GM19023 (cell line): Measurements from ENCODE around the gene POLH.
A peak's percentile ranks its signal among the peaks of the same experiment; 100 is the strongest.
"Not testable (repeated sequence)": the region's sequence is repeated elsewhere in the genome, so short reads cannot be mapped to it uniquely, and the experiment has no call there.

Experiments used
- ATAC-seq: cut with Tn5 transposase; IDR thresholded peaks from one replicate; pipeline ENCODE4 v1.9.1; 2021; ENCODE audit warnings: mild to moderate bottlenecking, moderate library complexity; ENCODE audit not compliant: unreplicated experiment

POLH gene

GRCh38 chr6:43629505-43630300, 53.7 kb downstream of the POLH start:
- peak; percentile 59 for ATAC-seq

- ATAC-seq, result no peak
Observed at GRCh38 chr6:43630980-43631619, 55.1 kb downstream of the POLH start.

GRCh38 chr6:43633002-43633401, 57.0 kb downstream of the POLH start:
- not testable (repeated sequence) for ATAC-seq

GRCh38 chr6:43634702-43635303, 58.8 kb downstream of the POLH start:
- ATAC-seq, result no peak

- ATAC-seq, result peak; percentile 87
Observed at GRCh38 chr6:43635387-43636307, 59.7 kb downstream of the POLH start, which contains the start of gene MAD2L1BP. Gene MAD2L1BP (plus strand): TSS chr6:43635840. CDS start chr6:43635876, 36 bp downstream.

- no peak for ATAC-seq
Observed at GRCh38 chr6:43636308-43636659, 60.3 kb downstream of the POLH start.

GRCh38 chr6:43639984-43640800, 64.2 kb downstream of the POLH start:
- no peak for ATAC-seq

GRCh38 chr6:43644940-43645612, 69.1 kb downstream of the POLH start, which contains the start of gene RSPH9:
Gene RSPH9 (plus strand): TSS chr6:43645036. CDS start chr6:43645099, 63 bp downstream.
- peak; percentile 68 for ATAC-seq

- no peak for ATAC-seq
Observed at GRCh38 chr6:43645613-43645964, 69.6 kb downstream of the POLH start.

GRCh38 chr6:43647613-43648012, 71.6 kb downstream of the POLH start:
- ATAC-seq, result no peak

GRCh38 chr6:43648248-43648647, 72.3 kb downstream of the POLH start:
- ATAC-seq, result no peak

- ATAC-seq, result not testable (repeated sequence)
Observed at GRCh38 chr6:43652822-43653221, 76.8 kb downstream of the POLH start.

- ATAC-seq, result no peak
Observed at GRCh38 chr6:43657221-43657802, 81.3 kb downstream of the POLH start.

- no peak for ATAC-seq
Observed at GRCh38 chr6:43658161-43658560, 82.2 kb downstream of the POLH start.

GRCh38 chr6:43662948-43663347, 87.0 kb downstream of the POLH start:
- ATAC-seq, result not testable (repeated sequence)
